ENCODE data around the gene LYPD6B. TPM values are rescaled to one million over a fixed set of nuclear protein-coding genes. Genes with fewer than 3 reads are reported as not detected.

Gene LYPD6B
- polyA plus RNA-seq, 2 donors = 2.3 to 4.9 TPM

DNA sequence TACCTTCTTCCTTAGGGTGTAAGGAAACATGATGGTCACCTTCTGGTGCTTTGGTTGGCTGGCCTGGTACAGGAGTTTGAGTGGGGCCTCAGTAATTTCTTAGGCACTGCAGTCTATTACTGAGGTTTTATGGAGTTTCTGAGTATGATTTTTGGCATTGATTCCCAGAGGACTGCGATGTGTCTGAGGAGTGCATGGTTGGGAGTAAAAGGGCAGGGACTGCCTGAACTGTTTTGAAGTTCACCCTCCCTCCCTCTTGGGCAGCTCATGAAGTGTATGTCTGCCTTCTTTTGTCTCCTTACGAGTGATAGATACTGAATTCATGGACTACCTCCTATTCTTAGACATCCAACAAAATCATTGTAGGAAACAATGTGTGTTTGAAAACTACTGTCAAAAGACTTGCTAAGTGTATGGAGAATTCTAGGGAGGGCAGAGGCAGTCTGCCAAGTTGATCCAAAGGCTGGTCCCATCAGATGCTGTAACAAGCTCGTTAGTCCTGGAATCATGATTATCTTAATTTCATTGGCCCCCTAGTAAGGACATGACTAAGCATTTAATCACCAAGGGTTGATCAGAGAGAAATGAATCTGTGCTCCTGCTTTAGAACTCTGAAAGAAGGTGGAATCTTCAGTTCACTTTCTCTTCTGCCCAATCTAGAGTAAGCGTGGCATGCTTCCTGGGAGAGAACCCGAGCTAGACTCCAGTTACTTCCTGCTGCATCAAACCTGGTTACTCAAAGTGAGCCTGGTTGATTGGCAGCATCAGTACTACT is 26.5 kb downstream of the LYPD6B start:
- Histone ChIP-seq H3K27ac (ENCODE audit: low read depth in 2 of 2, low read length in 1 of 2) (no peak overlapping the region), H3K4me1 (ENCODE audit: control insufficient read depth in 2 of 2, insufficient read depth in 2 of 2, low read length in 1 of 2) (no peaks in the 10 kb centered on the region), H3K4me3 (ENCODE audit: low read depth in 1 of 2, low read length in 2 of 2) (no peak overlapping the region), H3K36me3 (ENCODE audit: control insufficient read depth in 2 of 2, insufficient read depth in 2 of 2, low read length in 1 of 2) (no peaks in the 10 kb centered on the region), H3K9me3 (ENCODE audit: control insufficient read depth in 2 of 2, insufficient read depth in 1 of 2, low read depth in 1 of 2, low read length in 1 of 2) (no peaks in the 10 kb centered on the region), H3K27me3 (ENCODE audit: control insufficient read depth in 1 of 2, insufficient read depth in 2 of 2, low read length in 2 of 2) (no peaks in the 10 kb centered on the region)
- WGBS, 2 donors = 61 to 67% methylated on average over 5 of the region's 5 CpGs

DNA sequence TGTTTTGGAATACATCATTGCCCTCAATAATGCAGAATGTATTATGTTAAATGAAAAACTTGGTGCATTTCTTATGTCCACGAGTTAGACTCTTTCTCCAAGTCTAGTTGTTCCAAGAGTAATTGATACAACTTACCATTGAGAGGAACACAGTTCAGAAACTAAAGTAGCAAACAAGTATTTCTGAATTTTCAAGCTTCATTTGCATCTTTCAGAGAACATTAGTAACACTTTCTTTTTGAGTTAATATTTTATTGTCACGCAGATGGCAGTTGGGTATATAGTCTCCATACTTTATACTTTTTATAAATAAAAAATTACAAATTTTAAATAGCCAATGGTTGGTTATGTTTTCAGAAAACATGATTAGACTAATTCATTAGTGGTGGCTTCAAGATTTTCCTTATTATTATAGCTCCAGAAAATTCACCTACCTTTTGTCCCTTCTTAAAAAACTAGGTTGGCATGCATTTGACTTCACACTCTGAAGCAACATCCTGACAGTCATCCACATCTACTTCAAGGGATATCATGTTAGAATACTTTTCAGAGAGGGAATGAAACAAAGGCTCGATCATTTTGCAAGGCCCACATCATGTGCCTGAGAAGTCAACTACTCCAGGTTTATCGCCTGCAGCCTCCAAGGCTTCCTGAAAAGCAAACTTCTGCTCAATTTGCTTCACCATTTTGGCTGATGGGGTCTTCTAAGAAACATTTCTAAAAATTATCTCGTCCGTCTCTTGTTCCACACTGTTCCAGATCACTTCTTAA is 29.9 kb downstream of the LYPD6B start:
- Histone ChIP-seq H3K27ac (ENCODE audit: low read depth in 2 of 2, low read length in 1 of 2) (no peak overlapping the region), H3K36me3 (ENCODE audit: control insufficient read depth in 2 of 2, insufficient read depth in 2 of 2, low read length in 1 of 2) (no peaks in the 10 kb centered on the region)
- WGBS, 2 donors = 89 to 90% methylated on average over 6 of the region's 6 CpGs

DNA sequence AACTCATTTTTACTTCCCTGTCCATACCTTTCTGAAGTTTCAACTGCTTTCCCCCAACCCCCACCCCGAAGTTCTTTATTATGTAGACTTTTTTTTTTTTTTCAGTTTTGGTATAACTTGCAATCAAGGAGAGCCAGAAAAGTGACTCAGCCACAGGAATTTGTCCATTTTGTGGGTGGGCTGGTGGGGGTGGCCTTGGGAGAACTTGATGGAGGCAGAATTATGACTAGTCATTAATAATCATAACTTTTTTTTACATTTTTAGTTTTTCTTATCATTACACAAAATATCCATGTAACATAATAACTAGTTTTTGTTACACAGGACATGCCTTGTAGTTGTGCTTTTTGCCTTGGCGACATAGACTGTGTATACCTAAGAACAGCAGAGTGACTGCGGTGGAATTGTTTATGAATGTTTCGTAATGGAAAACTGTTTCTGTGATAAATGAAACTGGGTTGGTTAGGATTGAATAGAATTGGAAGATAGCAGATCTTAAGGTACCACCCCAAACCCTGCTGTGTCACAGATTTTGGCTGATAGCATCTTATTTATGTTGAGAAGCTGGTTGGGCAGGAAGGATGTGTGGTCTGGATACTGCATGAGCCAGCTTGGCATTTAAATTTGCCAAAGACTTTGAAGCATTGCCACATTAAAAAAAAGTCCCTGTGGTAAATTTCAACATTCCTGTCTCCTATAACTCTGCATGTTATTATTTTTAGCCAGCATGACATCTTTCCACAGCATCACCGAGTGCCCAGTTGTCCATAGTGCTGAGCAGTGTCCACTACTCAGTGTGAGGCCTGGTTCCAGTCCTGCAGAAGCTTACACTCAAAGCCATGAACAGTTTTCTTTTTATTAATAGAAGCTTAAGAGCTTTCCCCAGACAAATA is 30.7 kb downstream of the LYPD6B start:
- Histone ChIP-seq H3K4me1 (ENCODE audit: control insufficient read depth in 2 of 2, insufficient read depth in 2 of 2, low read length in 1 of 2) (no peaks in the 10 kb centered on the region), H3K27ac (ENCODE audit: low read depth in 2 of 2, low read length in 1 of 2) (no peak overlapping the region), H3K9me3 (ENCODE audit: control insufficient read depth in 2 of 2, insufficient read depth in 1 of 2, low read depth in 1 of 2, low read length in 1 of 2) (no peaks in the 10 kb centered on the region), H3K36me3 (ENCODE audit: control insufficient read depth in 2 of 2, insufficient read depth in 2 of 2, low read length in 1 of 2) (no peaks in the 10 kb centered on the region), H3K27me3 (ENCODE audit: control insufficient read depth in 1 of 2, insufficient read depth in 2 of 2, low read length in 2 of 2) (no peaks in the 10 kb centered on the region), H3K4me3 (ENCODE audit: low read depth in 1 of 2, low read length in 2 of 2) (no peak overlapping the region)
- 32 to 46% methylated on average over 5 of the region's 5 CpGs for WGBS, 2 donors

More for the DNA sequence above, 29.9 kb downstream of the LYPD6B start:
- Histone ChIP-seq H3K4me3 (ENCODE audit: low read depth in 1 of 2, low read length in 2 of 2) (no peak overlapping the region), H3K9me3 (ENCODE audit: control insufficient read depth in 2 of 2, insufficient read depth in 1 of 2, low read depth in 1 of 2, low read length in 1 of 2) (no peaks in the 10 kb centered on the region), H3K27me3 (ENCODE audit: control insufficient read depth in 1 of 2, insufficient read depth in 2 of 2, low read length in 2 of 2) (no peaks in the 10 kb centered on the region), H3K4me1 (ENCODE audit: control insufficient read depth in 2 of 2, insufficient read depth in 2 of 2, low read length in 1 of 2) (no peaks in the 10 kb centered on the region)

DNA sequence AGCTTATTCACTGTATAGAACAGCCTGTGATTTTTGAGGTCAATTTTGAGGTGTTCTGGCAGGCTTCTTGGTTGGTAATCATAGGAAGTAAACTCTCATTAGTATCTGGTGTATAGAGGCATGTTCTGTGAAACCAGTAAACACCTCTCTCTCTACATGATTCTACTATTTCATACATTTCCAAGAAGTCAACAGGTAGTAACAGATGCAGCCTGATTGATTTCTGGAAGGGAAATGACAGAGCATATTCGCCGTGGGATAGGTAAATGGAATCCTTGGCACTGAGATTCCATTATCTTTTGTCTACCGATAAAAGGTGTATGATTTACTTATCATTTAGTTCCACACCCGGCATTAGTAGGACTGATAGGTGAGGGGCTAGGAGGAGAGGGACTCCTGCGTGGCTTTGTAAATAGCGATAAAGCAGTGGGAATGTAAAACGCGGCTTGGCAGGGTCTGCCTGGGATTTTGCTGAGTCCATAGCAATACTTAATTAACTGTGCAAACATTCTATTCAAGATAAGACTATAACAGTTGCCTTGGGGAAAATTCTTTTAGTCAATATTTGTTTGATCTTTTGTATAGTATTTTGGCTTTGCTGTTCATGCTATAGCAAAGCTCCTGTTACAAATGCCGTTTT is 32.3 kb downstream of the LYPD6B start:
- Histone ChIP-seq H3K27me3 (ENCODE audit: control insufficient read depth in 1 of 2, insufficient read depth in 2 of 2, low read length in 2 of 2) (no peaks in the 10 kb centered on the region), H3K36me3 (ENCODE audit: control insufficient read depth in 2 of 2, insufficient read depth in 2 of 2, low read length in 1 of 2) (no peaks in the 10 kb centered on the region), H3K4me1 (ENCODE audit: control insufficient read depth in 2 of 2, insufficient read depth in 2 of 2, low read length in 1 of 2) (no peaks in the 10 kb centered on the region), H3K9me3 (ENCODE audit: control insufficient read depth in 2 of 2, insufficient read depth in 1 of 2, low read depth in 1 of 2, low read length in 1 of 2) (no peaks in the 10 kb centered on the region), H3K27ac (ENCODE audit: low read depth in 2 of 2, low read length in 1 of 2) (no peak overlapping the region), H3K4me3 (ENCODE audit: low read depth in 1 of 2, low read length in 2 of 2) (no peak overlapping the region)
- 43 to 48% methylated on average over 9 of the region's 9 CpGs for WGBS, 2 donors

DNA sequence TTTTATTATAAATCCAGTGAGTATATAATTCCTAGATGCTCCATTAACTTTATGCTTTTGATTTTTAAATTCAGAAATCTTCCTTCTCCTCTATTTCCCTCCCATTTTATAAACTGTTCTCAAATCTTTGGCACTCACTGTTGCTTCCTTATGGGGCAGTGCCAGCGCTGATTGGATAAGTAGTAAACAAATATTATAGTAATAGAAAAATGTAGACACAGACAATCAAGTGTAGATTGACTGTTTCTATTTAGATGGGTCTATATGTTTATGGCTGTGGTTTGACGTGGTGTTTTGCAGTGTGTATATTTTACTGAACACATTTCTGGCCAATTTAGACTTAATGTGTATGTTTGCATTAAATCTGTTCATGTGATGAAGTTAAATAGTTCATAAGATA is 36.6 kb downstream of the LYPD6B start:
- Histone ChIP-seq H3K27ac (ENCODE audit: low read depth in 2 of 2, low read length in 1 of 2) (no peak overlapping the region), H3K4me3 (ENCODE audit: low read depth in 1 of 2, low read length in 2 of 2) (no peak overlapping the region), H3K27me3 (ENCODE audit: control insufficient read depth in 1 of 2, insufficient read depth in 2 of 2, low read length in 2 of 2) (no peaks in the 10 kb centered on the region), H3K36me3 (ENCODE audit: control insufficient read depth in 2 of 2, insufficient read depth in 2 of 2, low read length in 1 of 2) (no peaks in the 10 kb centered on the region), H3K9me3 (ENCODE audit: control insufficient read depth in 2 of 2, insufficient read depth in 1 of 2, low read depth in 1 of 2, low read length in 1 of 2) (no peaks in the 10 kb centered on the region), H3K4me1 (ENCODE audit: control insufficient read depth in 2 of 2, insufficient read depth in 2 of 2, low read length in 1 of 2) (no peaks in the 10 kb centered on the region)
- 36 to 50% methylated on average over 2 of the region's 2 CpGs for WGBS, 2 donors

DNA sequence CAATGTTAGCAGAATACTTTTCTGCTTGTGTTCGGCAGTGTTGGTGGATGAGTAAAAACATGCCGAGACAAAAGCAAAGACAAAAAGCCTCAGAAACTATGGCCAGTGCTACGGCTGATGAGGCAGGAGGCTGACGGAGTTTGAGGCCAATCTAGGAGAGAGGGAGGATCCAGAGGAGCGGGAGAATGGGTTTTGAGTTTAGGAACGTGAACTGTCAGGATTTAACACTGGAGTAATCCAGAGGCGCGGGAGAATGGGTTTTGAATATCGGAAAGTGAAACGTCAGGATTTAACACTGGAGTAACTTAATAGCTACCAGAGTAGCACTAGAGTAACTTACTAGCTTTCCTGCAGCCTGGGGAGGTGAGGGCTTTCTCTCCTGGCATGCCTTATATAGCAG is 37.4 kb downstream of the LYPD6B start:
- no peak overlapping the region for H3K4me3 ChIP-seq (ENCODE audit: low read depth in 1 of 2, low read length in 2 of 2)
- no peaks in the 10 kb centered on the region for H3K27me3 ChIP-seq (ENCODE audit: control insufficient read depth in 1 of 2, insufficient read depth in 2 of 2, low read length in 2 of 2)
- no peaks in the 10 kb centered on the region for H3K9me3 ChIP-seq (ENCODE audit: control insufficient read depth in 2 of 2, insufficient read depth in 1 of 2, low read depth in 1 of 2, low read length in 1 of 2)
- H3K27ac ChIP-seq (ENCODE audit: low read depth in 2 of 2, low read length in 1 of 2) = no peak overlapping the region
- H3K36me3 ChIP-seq (ENCODE audit: control insufficient read depth in 2 of 2, insufficient read depth in 2 of 2, low read length in 1 of 2) = no peaks in the 10 kb centered on the region
- WGBS, 2 donors = 34 to 48% methylated on average over 10 of the region's 10 CpGs
- no peaks in the 10 kb centered on the region for H3K4me1 ChIP-seq (ENCODE audit: control insufficient read depth in 2 of 2, insufficient read depth in 2 of 2, low read length in 1 of 2)

DNA sequence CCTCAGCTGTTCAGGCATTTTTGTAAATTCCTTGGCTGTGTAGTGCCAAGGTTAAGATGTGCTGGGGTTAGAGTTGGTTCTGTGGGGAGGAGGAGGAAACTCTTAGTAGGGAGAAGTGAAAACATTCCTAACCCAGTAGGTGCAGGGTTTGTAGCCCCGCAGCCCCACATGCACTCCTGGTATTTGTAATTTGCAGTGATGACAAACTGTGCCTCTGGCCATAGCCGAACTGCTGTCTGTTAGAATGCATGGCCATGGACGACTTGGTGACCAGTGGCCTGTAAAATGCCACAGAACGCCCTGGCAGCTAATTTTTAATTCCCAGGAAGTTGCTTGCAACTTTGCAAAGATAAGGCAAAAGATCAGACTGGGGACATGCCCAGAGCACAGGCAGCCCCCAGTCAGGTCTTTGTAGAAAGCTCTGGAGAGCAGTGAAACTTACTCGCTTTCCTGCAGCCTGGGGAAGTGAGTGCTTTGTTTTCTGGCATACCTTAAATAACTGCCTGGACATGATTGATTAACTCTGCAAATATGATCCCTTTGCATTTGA is 38.4 kb downstream of the LYPD6B start:
- H3K27ac ChIP-seq (ENCODE audit: low read depth in 2 of 2, low read length in 1 of 2) = no peak overlapping the region
- H3K4me3 ChIP-seq (ENCODE audit: low read depth in 1 of 2, low read length in 2 of 2) = no peak overlapping the region
- no peaks in the 10 kb centered on the region for H3K27me3 ChIP-seq (ENCODE audit: control insufficient read depth in 1 of 2, insufficient read depth in 2 of 2, low read length in 2 of 2)
- no peaks in the 10 kb centered on the region for H3K9me3 ChIP-seq (ENCODE audit: control insufficient read depth in 2 of 2, insufficient read depth in 1 of 2, low read depth in 1 of 2, low read length in 1 of 2)
- no peaks in the 10 kb centered on the region for H3K4me1 ChIP-seq (ENCODE audit: control insufficient read depth in 2 of 2, insufficient read depth in 2 of 2, low read length in 1 of 2)
- no peaks in the 10 kb centered on the region for H3K36me3 ChIP-seq (ENCODE audit: control insufficient read depth in 2 of 2, insufficient read depth in 2 of 2, low read length in 1 of 2)
- WGBS, 2 donors = 59 to 68% methylated on average over 5 of the region's 5 CpGs

DNA sequence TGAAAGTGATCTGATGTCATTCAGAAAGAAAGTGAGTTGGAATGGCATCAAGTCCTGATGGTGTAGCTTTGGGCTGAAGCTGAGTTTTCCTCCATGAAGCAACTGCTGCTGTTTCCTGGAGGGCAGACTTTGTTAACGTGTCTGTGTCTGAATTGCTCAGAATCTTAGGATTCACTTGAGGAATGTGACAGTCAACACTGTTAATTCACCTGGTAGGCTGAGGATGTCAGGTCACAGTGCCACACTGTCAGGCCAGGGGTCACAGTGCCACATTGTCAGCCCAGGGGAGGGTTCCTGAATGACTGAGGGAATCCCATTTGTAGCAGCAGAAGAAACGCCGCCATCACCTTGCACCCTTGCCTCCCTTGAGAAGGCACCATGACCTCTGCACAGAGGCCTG is 39.4 kb downstream of the LYPD6B start:
- Histone ChIP-seq H3K36me3 (ENCODE audit: control insufficient read depth in 2 of 2, insufficient read depth in 2 of 2, low read length in 1 of 2) (no peaks in the 10 kb centered on the region), H3K4me1 (ENCODE audit: control insufficient read depth in 2 of 2, insufficient read depth in 2 of 2, low read length in 1 of 2) (no peaks in the 10 kb centered on the region)
- 76 to 81% methylated on average over 3 of the region's 3 CpGs for WGBS, 2 donors

DNA sequence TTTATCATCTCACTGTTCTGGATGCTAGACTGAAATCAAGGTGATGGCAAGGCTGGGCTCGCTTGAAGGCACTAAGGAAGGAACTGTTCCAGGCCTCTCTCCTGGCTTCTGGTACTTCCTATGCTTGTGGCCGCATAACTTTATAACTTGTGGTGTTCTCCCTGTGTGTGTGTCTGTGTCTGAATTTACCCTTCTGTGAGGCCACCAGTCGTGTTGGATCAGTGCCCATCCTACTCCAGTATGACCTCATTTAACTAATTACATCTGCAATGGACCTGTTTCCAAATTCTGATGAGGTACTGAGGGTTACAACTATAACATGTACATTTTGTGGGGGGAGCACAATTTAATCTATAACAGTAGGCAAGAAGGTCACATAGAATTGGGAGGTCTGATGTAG is 41.6 kb downstream of the LYPD6B start:
- H3K27me3 ChIP-seq (ENCODE audit: control insufficient read depth in 1 of 2, insufficient read depth in 2 of 2, low read length in 2 of 2) = no peaks in the 10 kb centered on the region
- H3K9me3 ChIP-seq (ENCODE audit: control insufficient read depth in 2 of 2, insufficient read depth in 1 of 2, low read depth in 1 of 2, low read length in 1 of 2) = no peaks in the 10 kb centered on the region
- H3K36me3 ChIP-seq (ENCODE audit: control insufficient read depth in 2 of 2, insufficient read depth in 2 of 2, low read length in 1 of 2) = no peaks in the 10 kb centered on the region
- 69 to 71% methylated on average over 3 of the region's 3 CpGs for WGBS, 2 donors
- no peak overlapping the region for H3K27ac ChIP-seq (ENCODE audit: low read depth in 2 of 2, low read length in 1 of 2)
- no peaks in the 10 kb centered on the region for H3K4me1 ChIP-seq (ENCODE audit: control insufficient read depth in 2 of 2, insufficient read depth in 2 of 2, low read length in 1 of 2)
- no peak overlapping the region for H3K4me3 ChIP-seq (ENCODE audit: low read depth in 1 of 2, low read length in 2 of 2)

More for the DNA sequence above, 39.4 kb downstream of the LYPD6B start:
- H3K27ac ChIP-seq (ENCODE audit: low read depth in 2 of 2, low read length in 1 of 2) = no peak overlapping the region
- no peak overlapping the region for H3K4me3 ChIP-seq (ENCODE audit: low read depth in 1 of 2, low read length in 2 of 2)
- H3K9me3 ChIP-seq (ENCODE audit: control insufficient read depth in 2 of 2, insufficient read depth in 1 of 2, low read depth in 1 of 2, low read length in 1 of 2) = no peaks in the 10 kb centered on the region
- no peaks in the 10 kb centered on the region for H3K27me3 ChIP-seq (ENCODE audit: control insufficient read depth in 1 of 2, insufficient read depth in 2 of 2, low read length in 2 of 2)

Data from esophagus (tissue), 2 donors.